ENCODE data around the gene CNIH3. TPM values are rescaled to one million over a fixed set of nuclear protein-coding genes. Genes with fewer than 3 reads are reported as not detected.

The CNIH3 gene
- total RNA-seq, 4 donors from 2014 or later: 1.1 to 7.6 (median 2.0) TPM; not detected in 1

Other genes starting within 250 kb of the CNIH3 start
- 100 to 1,000 TPM; 128 to 189 (median 140) TPM for gene WDR26, start 181.5 kb upstream of the CNIH3 start, total RNA-seq

Data from subcutaneous adipose tissue (tissue), 4 donors.